Epithelial cell of proximal tubule (primary cell): ENCODE measurements around the gene GOT1. TPM values are rescaled to one million over a fixed set of nuclear protein-coding genes. Genes with fewer than 3 reads are reported as not detected.

Experiments
- DNase-seq: peaks from one replicate; pipeline ENCODE4 v3.0.0-alpha.2; 2011; ENCODE audit warnings: low read depth
- H3K4me3 ChIP-seq: 2 replicates; pipeline ENCODE4 v1.5.1; 2011; ENCODE audit warnings: low read depth, mild to moderate bottlenecking, low read length
- CTCF ChIP-seq: conservative IDR thresholded peaks from 2 replicates; pipeline ENCODE4 v1.5.1; 2012; ENCODE audit warnings: low read depth, mild to moderate bottlenecking, low read length
- total RNA-seq: library from RNA; depleted of rRNA; stranded (reverse); fragments of >200 nt; gene quantifications from 2 replicates; pipeline ENCODE4 v1.2.3, GENCODE V29; 2015

Gene GOT1
- total RNA-seq, 1 donor from 2014 or later: 51.0 TPM

- TF ChIP-seq CTCF: no peak
- H3K4me3 ChIP-seq: no peak overlapping the region
- no peak for DNase-seq
Observed at GRCh38 chr10:99421233-99421739, 9.1 kb downstream of the GOT1 start.

GRCh38 chr10:99419688-99420087 lies 10.7 kb downstream of the GOT1 start:
- TF ChIP-seq CTCF: no peak
- no peak overlapping the region for H3K4me3 ChIP-seq
- DNase-seq: no peak

GRCh38 chr10:99418910-99419624 lies 11.4 kb downstream of the GOT1 start:
- TF ChIP-seq CTCF: no peak
- no peak for DNase-seq
- H3K4me3 ChIP-seq: no peak overlapping the region

GRCh38 chr10:99412099-99412498 lies 18.3 kb downstream of the GOT1 start:
- H3K4me3 ChIP-seq: no peak overlapping the region
- peak; percentile 43 for TF ChIP-seq CTCF
- no peak for DNase-seq

- no peak for DNase-seq
Observed at GRCh38 chr10:99411546-99411945, 18.9 kb downstream of the GOT1 start.

GRCh38 chr10:99410876-99411275 lies 19.5 kb downstream of the GOT1 start:
- DNase-seq: no peak
- no peak for TF ChIP-seq CTCF
- no peak overlapping the region for H3K4me3 ChIP-seq

More at GRCh38 chr10:99411546-99411945, 18.9 kb downstream of the GOT1 start:
- no peak overlapping the region for H3K4me3 ChIP-seq
- no peak for TF ChIP-seq CTCF

GRCh38 chr10:99410146-99410545 lies 20.3 kb downstream of the GOT1 start:
- DNase-seq: no peak
- no peak for TF ChIP-seq CTCF
- H3K4me3 ChIP-seq: no peak overlapping the region
